ENCODE results near the gene LIPJ. TPM values are rescaled to one million over a fixed set of nuclear protein-coding genes. Genes with fewer than 3 reads are reported as not detected.

The LIPJ gene
- total RNA-seq, 1 experiment from 2014 or later = not detected

- no TSS peak for BruUV-seq (replicated peaks)
- Histone ChIP-seq H3K27ac (ENCODE audit: low read depth, low read length) (no peak overlapping the region), H3K9me2 (ENCODE audit: insufficient read depth) (no peaks in the 10 kb centered on the region), H2AFZ (ENCODE audit: low read depth, low read length, poor library complexity, severe bottlenecking) (no peak overlapping the region), H3K4me3 (replicated peaks in 1 of 2; ENCODE audit: low read depth in 1 of 2, low read length in 2 of 2) (no peak overlapping the region), H3K27me3 (ENCODE audit: insufficient read depth, low read length) (no peaks in the 10 kb centered on the region), H4K20me1 (ENCODE audit: insufficient read depth) (no peaks in the 10 kb centered on the region), H3K4me1 (ENCODE audit: control insufficient read depth in 1 of 2, insufficient read depth in 2 of 2, low read length in 2 of 2) (peaks cover 0 to 7% of the 10 kb centered on the region in 2 experiments; a peak in 1 of 4 replicates), H3K9me3 (ENCODE audit: control insufficient read depth in 1 of 2, insufficient read depth in 1 of 2, low read depth in 1 of 2, low read length in 2 of 2) (no peaks in the 10 kb centered on the region), H3K9ac (ENCODE audit: low read length) (no peak overlapping the region), H3K79me2 (ENCODE audit: insufficient read depth, low read length) (no peaks in the 10 kb centered on the region), H3K36me3 (ENCODE audit: control insufficient read depth in 1 of 2, insufficient read depth in 2 of 2, low read length in 2 of 2) (no peaks in the 10 kb centered on the region), H3K4me2 (ENCODE audit: low read length) (no peak overlapping the region)
- TF ChIP-seq SRF (IDR thresholded peaks at IDR 0.05; ENCODE audit: low read depth) (no peak), YY1 (IDR thresholded peaks at IDR 0.05; ENCODE audit: extremely low read depth, insufficient replicate concordance, low read depth, low read length) (no peak)
- intact Hi-C loops (cut with micrococcal nuclease) = no loop called here
- CTCF ChIA-PET = interaction anchor here (1.5 kb wide), 1 partner anchor 11 kb away, joined by 5 read pairs; the partner anchor contains the start of gene RNLS
- RAD21 ChIA-PET (ENCODE audit: low non-redundant PET in 1 of 2, low total read pairs in 2 of 2, uncharacterized antibody in 2 of 2, unreplicated experiment in 2 of 2) = no interaction called here
- POLR2A ChIA-PET = no interaction called here
- DNase-seq (ENCODE audit: low read depth, low spot score) (no peak), ATAC-seq (no peak)
Observed at GRCh38 chr10:88594482-88594881, 7.9 kb downstream of the LIPJ start.

GRCh38 chr10:88598055-88598454, 11.5 kb downstream of the LIPJ start:
- Histone ChIP-seq H4K20me1 (ENCODE audit: insufficient read depth) (no peaks in the 10 kb centered on the region), H3K27me3 (ENCODE audit: insufficient read depth, low read length) (no peaks in the 10 kb centered on the region), H3K9me2 (ENCODE audit: insufficient read depth) (no peaks in the 10 kb centered on the region), H3K9ac (ENCODE audit: low read length) (no peak overlapping the region), H2AFZ (ENCODE audit: low read depth, low read length, poor library complexity, severe bottlenecking) (no peak overlapping the region), H3K4me1 (ENCODE audit: control insufficient read depth in 1 of 2, insufficient read depth in 2 of 2, low read length in 2 of 2) (no peaks in the 10 kb centered on the region; a peak in 1 of 4 replicates), H3K36me3 (ENCODE audit: control insufficient read depth in 1 of 2, insufficient read depth in 2 of 2, low read length in 2 of 2) (no peaks in the 10 kb centered on the region), H3K27ac (ENCODE audit: low read depth, low read length) (no peak overlapping the region), H3K4me3 (replicated peaks in 1 of 2; ENCODE audit: low read depth in 1 of 2, low read length in 2 of 2) (no peak overlapping the region), H3K9me3 (ENCODE audit: control insufficient read depth in 1 of 2, insufficient read depth in 1 of 2, low read depth in 1 of 2, low read length in 2 of 2) (no peaks in the 10 kb centered on the region), H3K4me2 (ENCODE audit: low read length) (no peak overlapping the region), H3K79me2 (ENCODE audit: insufficient read depth, low read length) (no peaks in the 10 kb centered on the region)
- POLR2A ChIA-PET = no interaction called here
- DNase-seq (ENCODE audit: low read depth, low spot score) (no peak), ATAC-seq (no peak)
- intact Hi-C loops (cut with micrococcal nuclease) = no loop called here
- RAD21 ChIA-PET (ENCODE audit: low non-redundant PET in 1 of 2, low total read pairs in 2 of 2, uncharacterized antibody in 2 of 2, unreplicated experiment in 2 of 2) = no interaction called here
- TF ChIP-seq JUND (IDR thresholded peaks at IDR 0.05) (no peak), SIN3A (IDR thresholded peaks at IDR 0.05; ENCODE audit: low read depth) (no peak), ZFX (IDR thresholded peaks at IDR 0.05) (no peak), EZH2phosphoT487 (IDR thresholded peaks at IDR 0.05; ENCODE audit: borderline replicate concordance) (no peak), REST (IDR thresholded peaks at IDR 0.05; ENCODE audit: low read depth) (no peak), SRF (IDR thresholded peaks at IDR 0.05; ENCODE audit: low read depth) (no peak)
- TF ChIP-seq, protein P1, sequence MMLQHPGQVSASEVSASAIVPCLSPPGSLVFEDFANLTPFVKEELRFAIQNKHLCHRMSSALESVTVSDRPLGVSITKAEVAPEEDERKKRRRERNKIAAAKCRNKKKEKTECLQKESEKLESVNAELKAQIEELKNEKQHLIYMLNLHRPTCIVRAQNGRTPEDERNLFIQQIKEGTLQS (IDR thresholded peaks at IDR 0.05) = no peak
- BruUV-seq (replicated peaks) = no TSS peak
- CTCF ChIA-PET = no interaction called here
